ENCODE data around the gene R3HDML. TPM values are rescaled to one million over a fixed set of nuclear protein-coding genes. Genes with fewer than 3 reads are reported as not detected.

Gene R3HDML, protein sequence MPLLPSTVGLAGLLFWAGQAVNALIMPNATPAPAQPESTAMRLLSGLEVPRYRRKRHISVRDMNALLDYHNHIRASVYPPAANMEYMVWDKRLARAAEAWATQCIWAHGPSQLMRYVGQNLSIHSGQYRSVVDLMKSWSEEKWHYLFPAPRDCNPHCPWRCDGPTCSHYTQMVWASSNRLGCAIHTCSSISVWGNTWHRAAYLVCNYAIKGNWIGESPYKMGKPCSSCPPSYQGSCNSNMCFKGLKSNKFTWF
- not detected in 2 replicates for total RNA-seq (ENCODE audit: low replicate concordance)

DNA sequence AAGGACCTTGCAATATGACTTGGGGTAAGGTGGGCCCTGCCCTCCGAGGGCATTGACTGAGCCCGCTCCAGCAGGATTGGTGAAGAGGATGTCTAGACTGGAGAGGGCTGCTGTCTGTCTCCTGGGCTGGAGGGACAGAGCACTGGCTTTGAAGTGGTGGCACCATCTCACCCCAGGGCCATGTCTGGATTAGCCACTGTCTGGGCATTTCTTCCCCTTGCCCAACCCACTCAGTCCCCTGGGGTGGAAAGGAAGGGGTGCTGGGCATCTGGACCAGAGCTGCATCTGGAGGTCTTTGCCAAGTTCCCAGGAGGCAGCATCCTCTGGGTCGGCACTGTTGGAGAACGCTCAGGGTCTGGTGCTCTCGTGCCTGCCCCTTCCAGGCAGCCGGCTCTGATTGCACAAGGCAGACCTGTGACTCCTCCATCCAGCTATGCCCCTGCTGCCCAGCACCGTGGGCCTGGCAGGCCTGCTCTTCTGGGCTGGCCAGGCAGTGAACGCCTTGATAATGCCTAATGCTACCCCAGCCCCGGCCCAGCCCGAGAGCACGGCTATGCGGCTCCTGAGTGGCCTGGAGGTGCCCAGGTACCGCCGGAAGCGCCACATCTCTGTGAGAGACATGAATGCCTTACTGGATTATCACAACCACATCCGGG lies at the start of gene R3HDML:
R3HDML (plus strand) TSS at position 319 of the 656 bp plus-strand sequence; CDS start at position 434, 115 bp downstream.

DNA sequence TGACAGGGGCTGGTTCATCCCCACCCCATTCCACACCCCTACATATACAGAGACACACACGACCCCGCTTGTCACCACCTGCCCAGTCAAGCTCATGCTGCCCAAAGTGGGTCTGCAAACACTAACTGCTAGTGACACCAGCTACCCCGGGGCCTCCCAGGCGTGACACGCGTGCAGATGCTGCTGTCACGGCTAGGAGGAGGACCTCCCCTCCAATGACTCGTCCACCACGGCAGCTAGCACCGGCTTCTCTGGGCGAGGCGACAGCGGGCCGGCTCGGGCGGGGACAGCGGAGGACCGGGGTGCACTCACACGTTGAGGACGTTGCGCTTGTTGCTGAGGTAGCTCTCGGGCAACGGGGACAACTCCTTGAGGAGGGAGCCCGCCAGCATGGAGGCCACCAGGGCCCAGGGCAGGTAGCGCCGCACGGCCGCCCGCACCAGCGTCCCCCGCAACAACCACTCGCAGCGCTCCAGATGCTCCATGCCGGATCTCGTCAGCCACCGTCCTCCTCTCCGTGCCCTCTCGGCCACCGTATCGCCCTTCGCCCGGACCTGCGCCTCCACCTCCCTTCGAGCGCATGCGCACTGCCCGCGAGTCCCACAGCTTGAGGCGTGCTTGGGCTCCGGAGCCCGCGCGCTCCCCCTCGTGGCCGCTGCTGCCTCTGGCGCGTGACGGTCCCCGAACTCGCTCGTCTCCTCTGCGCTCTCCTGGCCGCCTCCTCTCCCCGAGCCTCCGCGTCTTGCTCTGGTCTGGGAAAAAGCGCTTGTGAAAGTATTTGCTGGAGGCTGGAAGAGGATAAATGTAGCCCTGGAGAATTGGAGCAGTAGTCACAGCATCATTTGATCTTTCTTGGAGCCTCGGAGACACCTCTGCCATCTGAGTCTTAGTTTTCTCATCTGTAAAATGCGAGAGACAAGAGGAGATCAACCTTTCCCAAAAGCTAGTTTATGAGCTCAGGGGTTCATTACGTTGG lies 25.9 kb upstream of the R3HDML start, which contains the start of gene FITM2:
FITM2 (minus strand) TSS at position 539 of the 976 bp plus-strand sequence; CDS start at position 485, 54 bp downstream.

DNA sequence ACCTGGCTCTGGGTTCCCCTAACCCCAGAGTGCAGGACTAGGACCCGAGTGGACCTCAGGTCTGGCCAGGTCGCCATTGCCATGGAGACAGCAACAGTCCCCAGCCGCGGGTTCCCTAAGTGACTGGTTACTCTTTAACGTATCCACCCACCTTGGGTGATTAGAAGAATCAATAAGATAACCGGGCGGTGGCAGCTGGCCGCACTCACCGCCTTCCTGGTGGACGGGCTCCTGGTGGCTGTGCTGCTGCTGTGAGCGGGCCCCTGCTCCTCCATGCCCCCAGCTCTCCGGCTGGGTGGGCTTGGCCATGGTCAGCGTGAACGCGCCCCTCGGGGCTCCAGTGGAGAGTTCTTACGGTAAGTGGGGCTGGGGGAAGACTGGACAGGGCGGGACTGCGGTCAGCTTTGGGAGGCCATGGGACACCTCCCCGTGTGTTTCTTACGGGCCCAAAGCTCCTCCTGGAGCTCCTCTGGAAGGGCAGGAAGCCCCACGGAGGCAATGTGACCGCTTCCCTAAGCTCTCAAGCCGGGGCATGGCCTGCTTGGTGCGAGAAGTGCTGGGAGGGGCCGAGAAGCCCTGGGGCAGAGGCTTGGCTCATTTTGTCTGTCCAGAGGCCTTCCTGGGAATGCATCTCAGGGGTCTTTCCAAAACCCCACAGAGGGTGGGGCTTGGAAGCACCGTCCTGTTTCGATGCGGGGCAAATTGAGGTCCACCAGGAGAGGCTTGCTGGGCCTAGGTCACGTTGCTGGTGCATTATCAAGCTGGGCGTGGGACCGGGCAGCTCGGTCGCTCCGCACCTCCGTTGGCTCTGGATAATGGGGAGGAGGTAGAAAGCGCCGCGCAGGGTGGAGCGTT lies 18.9 kb downstream of the R3HDML start, which contains the start of gene HNF4A:
HNF4A (plus strand) TSS at position 202 of the 855 bp plus-strand sequence; CDS start at position 308, 106 bp downstream.

Other genes starting within 250 kb of the R3HDML start
- 0.23 and 1.1 TPM in 2 replicates for gene JPH2, start 149.9 kb upstream of the R3HDML start, total RNA-seq (ENCODE audit: low replicate concordance)
- gene OSER1, start 126.3 kb upstream of the R3HDML start, total RNA-seq (ENCODE audit: low replicate concordance): 27.2 and 45.3 TPM in 2 replicates
- gene GDAP1L1, start 89.7 kb upstream of the R3HDML start, total RNA-seq (ENCODE audit: low replicate concordance): not detected in 2 replicates
- gene FITM2, start 25.8 kb upstream of the R3HDML start, total RNA-seq (ENCODE audit: low replicate concordance): 4.8 and 5.0 TPM in 2 replicates
- not detected in 2 replicates for gene HNF4A, start 18.7 kb downstream of the R3HDML start, total RNA-seq (ENCODE audit: low replicate concordance)
- gene TTPAL, start 138.8 kb downstream of the R3HDML start, total RNA-seq (ENCODE audit: low replicate concordance): 3.4 and 9.2 TPM in 2 replicates
- 88.7 and 256 TPM in 2 replicates for gene SERINC3, start 185.0 kb downstream of the R3HDML start, total RNA-seq (ENCODE audit: low replicate concordance)
- 110 and 120 TPM in 2 replicates for gene PKIG, start 245.5 kb downstream of the R3HDML start, total RNA-seq (ENCODE audit: low replicate concordance)

Data from smooth muscle cell of the coronary artery (primary cell).